K562 (cell line): Measurements from ENCODE around the gene TBC1D7. TPM values are rescaled to one million over a fixed set of nuclear protein-coding genes. Genes with fewer than 3 reads are reported as not detected.

Experiments used
- ATF3 ChIP-seq, 2 experiments: fragments of 450-650 bp in 1 of 2; sonication (generic) in 1 of 2; formaldehyde crosslinking in 1 of 2; IDR thresholded peaks in 1 of 2; conservative IDR thresholded peaks in 1 of 2; 2 replicates each; pipeline versions ENCODE4 v1.6.1 to v1.8.1; 2016 to 2023; ENCODE audit warnings: mild to moderate bottlenecking in 2 of 2, moderate library complexity in 2 of 2, inconsistent platforms in 1 of 2, missing genetic modification reagents in 1 of 2
- CHD1 ChIP-seq: fragments of 200-600 bp; sonication (generic); IDR thresholded peaks from one replicate; pipeline ENCODE4 v1.6.1; 2012; ENCODE audit warnings: mild to moderate bottlenecking, moderate library complexity, low read length, inconsistent platforms
- EP300 ChIP-seq: IDR thresholded peaks from 2 replicates; pipeline ENCODE4 v1.6.1; 2012; ENCODE audit warnings: low read length, improper control_type of control experiment
- EZH2 ChIP-seq: IDR thresholded peaks from 2 replicates; pipeline ENCODE4 v1.6.1; 2012; ENCODE audit warnings: low read depth, mild to moderate bottlenecking, inconsistent platforms, low read length, borderline replicate concordance
- KDM5B ChIP-seq: fragments of 200-600 bp; sonication (generic); IDR thresholded peaks from 2 replicates; pipeline ENCODE4 v1.6.1; 2012; ENCODE audit warnings: low read depth, mild to moderate bottlenecking, moderate library complexity, low read length, control low read depth, inconsistent platforms; ENCODE audit not compliant: insufficient replicate concordance
- LCOR ChIP-seq: sonication (generic); formaldehyde crosslinking; IDR thresholded peaks from 2 replicates; pipeline ENCODE4 v1.8.0; 2022; ENCODE audit warnings: mild to moderate bottlenecking, missing genetic modification reagents
- MAFG ChIP-seq: fragments of 450-650 bp; conservative IDR thresholded peaks from 2 replicates; pipeline ENCODE4 v1.6.1; 2016; ENCODE audit warnings: missing genetic modification characterization, missing compliant biosample characterization
- MGA ChIP-seq: fragments of 450-650 bp; IDR thresholded peaks from 2 replicates; pipeline ENCODE4 v1.6.1; 2016; ENCODE audit warnings: mild to moderate bottlenecking, moderate library complexity
- MTA3 ChIP-seq: fragments of 450-650 bp; formaldehyde crosslinking; IDR thresholded peaks from 2 replicates; pipeline ENCODE4 v1.6.1; 2017; ENCODE audit warnings: mild to moderate bottlenecking, borderline replicate concordance
- MYNN ChIP-seq, 2 experiments: sonication (generic); formaldehyde crosslinking in 1 of 2; IDR thresholded peaks; 2 replicates each; pipeline versions ENCODE4 v1.5.0 to v1.6.1; 2016 to 2020; ENCODE audit warnings: antibody characterized with exemption in 1 of 2, missing genetic modification reagents in 1 of 2
- NR4A1 ChIP-seq, 2 experiments: fragments of 250-450 bp in 1 of 2; fragments of 450-650 bp in 1 of 2; sonication (Bioruptor Pico) in 1 of 2; IDR thresholded peaks; 2 replicates each; pipeline versions ENCODE4 v1.4.0 to v1.6.1; 2016 to 2020; ENCODE audit warnings: mild to moderate bottlenecking in 2 of 2, missing compliant biosample characterization in 1 of 2, missing genetic modification characterization in 1 of 2, moderate library complexity in 1 of 2
- RHOXF2B ChIP-seq: fragments of 250-450 bp; sonication (Bioruptor Pico); conservative IDR thresholded peaks from 2 replicates; pipeline ENCODE4 v1.5.1; 2021
- SP1 ChIP-seq: sonication (generic); formaldehyde crosslinking; IDR thresholded peaks from 2 replicates; pipeline ENCODE4 v1.8.1; 2022; ENCODE audit warnings: mild to moderate bottlenecking, missing genetic modification reagents
- ZNF121 ChIP-seq: sonication (generic); formaldehyde crosslinking; conservative IDR thresholded peaks from 2 replicates; pipeline ENCODE4 v1.8.0; 2022; ENCODE audit warnings: missing genetic modification reagents
- polyA plus RNA-seq, 8 experiments: library from polyadenylated mRNA; depleted of rRNA in 4 of 8; stranded (reverse) in 5 of 8; unstranded in 3 of 8; fragments of >200 nt; fragmentation: Nextera tagmentation in 2 of 8; fragmentation: Illumina TruSeq in 1 of 8; extraction: Ambion mirVana in 2 of 8; extraction: Trizol in 1 of 8; gene quantifications; 2 replicates each; pipeline versions ENCODE4 v1.2.1 to v1.2.3, GENCODE V29; 2011 to 2014; ENCODE audit warnings: inconsistent platforms in 1 of 8, missing spikeins in 1 of 8
- total RNA-seq, 7 experiments: library from RNA; depleted of rRNA in 6 of 7; stranded (reverse); fragments of >200 nt in 6 of 7; fragmentation: Illumina TruSeq in 2 of 7; extraction: Trizol in 2 of 7; gene quantifications; 2 replicates each; pipeline versions ENCODE4 v1.2.1 to v1.2.3, GENCODE V29; 2011 to 2021; ENCODE audit warnings: low replicate concordance in 1 of 7

The TBC1D7 gene
- total and polyA plus RNA-seq, 9 of the 15 experiments (the other 6 are each of a cell fraction or from before 2014, with no cell fraction given) = 49.4 to 107 (median 61.1) TPM

- TF ChIP-seq MAFG (tag) (peak; percentile 95), MGA (0 out of 2 replicates have a peak, but pooled peaks have one; percentile 31), CHD1 (no peak), MTA3 (0 out of 2 replicates have a peak, but pooled peaks have one; percentile 18), ATF3 (IDR thresholded peaks at IDR 0.05) (peak; percentile 56; the same call in 1 of the 2 replicates), ATF3 (CRISPR knock-in tag; conservative IDR thresholded peaks at IDR 0.05) (no peak), EZH2 (no peak), SP1 (CRISPR knock-in tag) (no peak), EP300 (peak; percentile 9; the same call in 1 of the 2 replicates), LCOR (CRISPR knock-in tag) (no peak), ZNF121 (no peak), MYNN (IDR thresholded peaks at IDR 0.05) (no peak), MYNN (CRISPR knock-in tag; IDR thresholded peaks at IDR 0.05) (no peak), KDM5B (no peak), RHOXF2B (no peak), NR4A1 (CRISPR knock-in tag; IDR thresholded peaks at IDR 0.05) (no peak), NR4A1 (tag; IDR thresholded peaks at IDR 0.05) (peak; percentile 69; the same call in 1 of the 2 replicates)
These were observed 20.8 kb downstream of the TBC1D7 start (continued) for GRCh38 chr6:13307508-13307995.
